HG03521 (cell line): ENCODE data around the gene ADGRL2.

Experiments used
- ATAC-seq: cut with Tn5 transposase; IDR thresholded peaks from one replicate; pipeline ENCODE4 v1.9.1; 2021; ENCODE audit warnings: mild to moderate bottlenecking, moderate library complexity; ENCODE audit not compliant: unreplicated experiment

Gene ADGRL2

DNA sequence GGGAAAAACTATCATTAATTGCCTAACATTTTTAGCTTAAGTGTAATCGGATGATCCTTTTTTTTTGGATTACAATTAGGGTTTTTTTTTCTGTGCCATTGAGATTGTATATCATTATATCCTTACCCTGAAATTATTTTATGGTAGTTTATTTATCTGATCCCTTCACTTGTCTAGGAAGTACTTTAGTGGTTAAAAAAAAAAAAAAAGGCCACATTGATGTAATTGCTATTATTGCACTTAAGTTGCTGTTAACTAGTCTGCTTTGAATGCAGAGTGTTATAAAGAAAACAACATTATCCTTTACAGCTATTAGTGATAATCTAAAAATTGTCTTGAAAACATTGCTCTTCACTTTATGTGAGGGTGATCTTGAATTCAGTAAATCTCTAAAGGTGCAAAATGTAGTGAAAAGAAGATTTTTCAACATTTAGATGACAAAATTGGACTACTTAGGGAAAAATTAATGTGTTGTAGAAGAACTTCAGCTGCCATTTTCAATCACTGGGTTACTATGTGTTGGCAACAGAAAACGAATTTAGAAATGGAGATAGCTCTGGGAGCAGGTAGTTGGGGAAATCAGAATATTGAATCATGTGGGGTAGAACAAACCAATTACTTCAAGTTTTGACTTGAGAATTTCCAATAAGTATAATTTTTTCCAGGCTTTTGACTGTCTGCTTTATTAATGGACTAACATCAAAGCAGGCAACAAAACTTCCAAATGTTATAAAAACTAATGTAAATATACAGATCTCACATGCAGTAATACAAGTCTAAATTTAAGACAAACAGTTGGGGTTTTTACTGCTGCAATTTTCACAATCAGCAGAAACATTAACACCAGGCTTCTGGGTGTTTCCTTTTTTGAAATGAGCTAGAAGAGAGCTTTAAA lies 5.0 kb downstream of the ADGRL2 start:
- no peak for ATAC-seq

DNA sequence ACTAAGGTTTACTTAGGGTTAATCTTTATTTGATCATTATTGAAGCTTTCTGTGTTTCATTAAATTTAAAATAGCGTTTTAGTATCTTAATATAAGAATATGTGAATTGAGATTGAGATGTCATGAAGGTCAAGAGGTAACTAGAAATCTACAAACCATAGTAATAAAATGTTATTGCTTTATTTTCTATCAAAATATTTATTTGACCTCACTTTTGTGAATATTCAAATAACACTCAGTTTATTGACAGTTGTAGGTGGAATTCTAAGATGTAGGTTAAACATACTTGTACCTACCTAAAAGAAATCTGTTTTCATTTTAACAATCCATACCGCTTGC lies 5.7 kb downstream of the ADGRL2 start:
- no peak for ATAC-seq

DNA sequence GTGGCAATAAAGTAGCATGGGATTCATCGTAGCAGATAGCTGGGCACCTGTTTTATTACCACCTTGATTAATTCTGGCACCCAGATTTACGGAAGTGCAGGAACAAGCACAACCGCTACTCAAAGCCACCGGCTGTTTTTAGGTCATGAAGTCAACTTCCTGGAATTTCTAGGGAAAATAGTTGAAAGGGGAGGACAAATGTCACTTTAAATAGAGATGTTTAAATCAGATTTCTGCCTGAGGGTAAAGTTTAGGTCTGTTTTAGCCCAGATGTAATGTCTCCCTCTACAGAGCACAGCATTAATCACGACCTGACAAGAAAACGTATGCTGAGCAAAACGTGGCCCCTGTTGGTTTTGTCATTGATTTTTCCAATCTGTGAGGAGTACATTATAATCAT lies 8.0 kb downstream of the ADGRL2 start:
- no peak for ATAC-seq

DNA sequence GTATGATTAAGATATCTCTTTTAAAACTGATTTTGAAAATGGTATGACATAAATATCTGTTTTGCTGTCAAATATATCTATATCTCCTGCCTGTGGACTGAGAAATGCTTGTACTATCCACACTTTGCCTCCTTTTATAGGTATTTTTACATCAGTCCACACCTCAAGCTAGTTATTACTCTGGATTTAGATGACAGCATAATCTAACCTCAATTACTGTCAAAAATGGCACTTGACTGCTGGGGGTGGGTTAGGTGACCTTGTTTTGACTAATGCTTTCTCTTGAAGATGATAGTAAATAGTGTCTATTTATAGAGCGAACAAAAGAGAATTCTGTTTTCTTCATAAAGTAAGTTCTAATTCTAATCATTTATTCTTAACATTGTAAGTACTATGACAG lies 9.1 kb downstream of the ADGRL2 start:
- ATAC-seq = no peak

DNA sequence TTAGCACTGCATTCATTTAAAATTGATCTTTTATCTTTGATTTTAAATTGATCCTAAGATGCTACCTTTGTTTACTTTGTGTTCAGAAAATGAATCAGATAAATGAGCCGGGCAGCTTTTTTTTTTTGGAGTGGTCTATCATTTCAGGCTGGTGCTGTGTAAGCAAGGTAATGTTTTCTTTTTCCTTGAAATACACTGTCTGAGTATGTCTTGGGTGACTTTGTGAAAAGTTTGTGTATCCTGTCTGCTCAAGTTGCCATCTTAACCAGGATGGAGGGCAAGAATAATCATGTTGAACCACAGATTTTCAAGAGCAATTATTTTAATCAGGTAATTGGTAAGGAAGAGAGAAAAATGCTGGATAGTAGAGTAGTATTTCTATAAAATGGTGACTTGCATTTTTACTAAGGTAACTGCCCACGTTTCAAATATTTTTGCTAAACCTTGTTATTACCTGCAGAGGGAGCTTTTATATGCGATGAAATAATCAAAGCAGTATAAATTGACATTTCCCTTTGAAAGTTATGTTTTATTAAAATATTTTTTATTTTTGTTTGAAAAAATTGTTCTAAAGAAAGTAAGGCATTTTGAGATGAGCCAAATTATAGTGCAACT lies 11.1 kb downstream of the ADGRL2 start:
- no peak for ATAC-seq

DNA sequence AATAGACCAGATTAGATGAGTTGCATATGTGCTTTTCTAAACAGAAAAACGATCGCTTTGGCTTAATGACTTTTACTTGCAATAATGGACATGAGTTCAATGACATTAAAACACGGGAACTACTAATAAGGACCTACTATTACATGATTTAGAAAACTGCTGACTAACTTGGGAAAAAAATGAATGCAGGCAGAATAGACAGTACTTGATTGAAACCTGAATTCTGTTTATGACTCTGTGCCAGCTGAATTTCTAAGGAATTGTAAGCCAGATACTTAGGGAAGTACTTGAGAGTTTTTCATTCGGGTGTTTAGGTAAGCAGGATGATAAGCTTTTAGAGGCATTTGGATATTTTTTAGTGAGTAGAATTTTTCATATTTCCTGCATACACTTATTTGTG lies 12.0 kb downstream of the ADGRL2 start:
- ATAC-seq = no peak

DNA sequence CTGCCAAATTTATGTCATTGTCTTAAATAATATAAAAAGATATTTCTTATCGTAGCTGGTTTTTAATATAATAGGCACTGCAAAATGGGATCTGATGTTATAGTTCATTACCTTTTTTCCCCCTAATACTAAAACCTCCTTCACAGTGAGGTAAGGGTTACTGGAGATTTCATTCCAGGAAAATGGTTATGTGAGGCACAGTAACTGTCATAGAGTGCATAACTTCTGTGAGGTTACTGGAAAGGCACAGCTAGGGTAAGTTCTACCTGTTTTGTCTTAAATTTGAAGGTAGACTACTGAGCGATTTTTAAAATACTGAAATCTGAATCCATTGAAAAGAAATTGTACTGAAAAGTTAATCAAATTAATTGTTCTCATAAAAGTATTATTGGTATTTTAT lies 13.0 kb downstream of the ADGRL2 start:
- ATAC-seq = no peak

DNA sequence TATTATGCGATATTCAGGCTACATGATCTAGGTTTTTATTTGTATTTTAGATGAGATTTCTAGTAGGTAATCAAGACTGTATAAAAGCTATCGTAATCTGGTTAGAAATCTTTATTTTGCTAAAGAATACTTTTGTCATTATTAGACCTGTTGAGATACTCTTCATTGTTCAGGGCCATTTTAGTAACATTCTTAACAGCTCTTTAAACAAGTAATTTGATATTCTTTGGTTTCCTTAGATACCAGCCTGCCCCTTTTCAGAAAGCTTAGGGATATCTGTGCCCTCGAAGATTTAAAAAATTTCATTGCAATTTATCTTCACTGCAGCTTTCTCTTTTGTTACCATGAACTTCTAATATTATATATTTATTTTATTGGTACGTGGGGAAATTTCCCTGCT lies 18.9 kb downstream of the ADGRL2 start:
- ATAC-seq = no peak

DNA sequence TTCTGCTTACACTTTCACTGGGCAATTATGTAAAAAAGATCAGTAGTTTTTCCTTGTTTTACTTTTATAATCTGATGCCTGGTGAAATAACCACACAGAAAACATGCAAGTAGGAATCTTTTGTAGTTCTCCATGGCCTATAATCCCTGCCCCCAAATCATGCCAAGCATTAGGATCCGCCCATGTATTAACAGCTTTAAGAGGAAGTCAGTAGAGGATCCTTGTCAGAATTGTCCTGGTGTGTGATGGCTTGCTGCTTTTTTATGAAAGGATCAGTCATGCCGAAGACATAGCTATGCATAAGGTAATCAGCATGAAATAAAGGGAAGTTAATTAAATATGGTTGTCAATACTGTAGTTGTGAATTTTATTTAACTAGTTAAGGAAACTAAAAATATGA lies 20.0 kb downstream of the ADGRL2 start:
- no peak for ATAC-seq

DNA sequence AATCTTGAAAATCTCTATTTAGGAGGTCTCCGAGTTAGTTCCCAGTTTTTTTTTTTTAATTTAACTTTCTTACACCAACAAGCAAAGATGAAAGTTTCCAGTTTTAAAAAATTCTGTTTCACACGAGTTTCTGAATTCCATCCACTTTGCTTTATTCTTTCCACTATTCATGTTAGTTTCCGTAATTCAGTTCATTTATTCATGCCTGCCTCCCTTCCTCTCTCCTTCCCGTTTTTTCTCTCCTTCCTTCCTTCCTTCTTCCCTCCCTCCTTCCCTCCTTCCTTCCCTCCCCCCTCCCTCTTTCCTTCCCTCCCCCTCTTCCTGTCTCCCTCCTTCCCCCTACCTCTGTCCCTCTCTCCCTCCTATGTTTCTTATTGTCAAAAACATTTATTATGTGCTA lies 22.3 kb downstream of the ADGRL2 start:
- no peak for ATAC-seq

DNA sequence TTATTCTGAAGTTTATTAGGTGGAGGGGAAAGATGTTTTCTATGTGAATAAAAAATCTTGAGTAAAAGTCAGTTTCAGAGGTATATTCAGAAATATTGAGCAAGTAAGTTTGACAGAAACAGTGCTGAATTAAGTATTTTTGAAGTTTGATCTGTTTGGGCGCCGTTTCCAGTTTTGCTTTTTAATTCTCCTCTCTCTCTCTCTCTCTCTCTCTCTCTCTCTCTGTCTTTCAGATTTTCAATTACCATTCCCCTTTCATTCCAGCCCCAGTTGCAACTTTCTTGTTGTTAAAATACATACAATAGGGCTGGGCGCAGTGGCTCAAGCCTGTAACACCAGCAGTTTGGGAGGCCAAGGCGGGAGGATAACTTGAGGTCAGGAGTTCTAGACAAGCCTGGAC lies 24.0 kb downstream of the ADGRL2 start:
- no peak for ATAC-seq

DNA sequence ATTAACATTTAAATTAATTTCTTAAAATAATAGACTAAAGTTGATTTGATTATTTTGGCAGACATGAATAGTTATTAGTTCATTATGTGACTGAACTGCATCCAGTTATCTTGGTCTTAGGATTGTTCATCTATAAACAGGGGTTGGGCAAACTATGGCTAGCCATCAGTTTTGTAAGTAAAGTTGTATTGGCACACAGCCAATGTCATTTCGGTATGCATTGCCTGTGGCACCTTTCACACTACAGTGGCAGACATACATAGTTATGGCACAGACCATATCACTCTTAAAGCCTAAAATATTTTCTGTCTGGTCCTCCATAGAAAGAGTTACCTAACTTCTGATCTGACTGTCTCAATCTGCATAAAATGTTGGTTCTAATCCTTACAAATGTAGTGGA lies 27.2 kb downstream of the ADGRL2 start:
- no peak for ATAC-seq

DNA sequence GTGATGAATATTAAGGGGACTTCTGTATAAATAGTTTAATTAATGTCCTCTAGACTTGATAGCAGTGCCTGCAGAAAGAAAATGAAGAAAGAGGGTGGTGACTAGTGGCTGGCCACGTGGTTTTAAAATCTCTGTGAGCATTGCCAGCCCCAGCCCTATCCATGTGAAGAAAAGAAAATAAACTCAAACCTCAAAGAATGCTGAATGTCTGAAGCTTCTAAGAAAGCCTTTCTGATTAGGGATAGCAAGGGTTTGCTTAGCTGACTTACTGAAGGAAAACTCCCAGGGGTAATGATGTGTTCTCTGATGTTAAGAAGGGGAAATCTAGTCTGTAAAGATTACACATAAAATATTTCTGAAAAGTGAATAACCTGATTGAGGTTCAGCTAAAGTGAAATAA lies 31.8 kb downstream of the ADGRL2 start:
- ATAC-seq = no peak

DNA sequence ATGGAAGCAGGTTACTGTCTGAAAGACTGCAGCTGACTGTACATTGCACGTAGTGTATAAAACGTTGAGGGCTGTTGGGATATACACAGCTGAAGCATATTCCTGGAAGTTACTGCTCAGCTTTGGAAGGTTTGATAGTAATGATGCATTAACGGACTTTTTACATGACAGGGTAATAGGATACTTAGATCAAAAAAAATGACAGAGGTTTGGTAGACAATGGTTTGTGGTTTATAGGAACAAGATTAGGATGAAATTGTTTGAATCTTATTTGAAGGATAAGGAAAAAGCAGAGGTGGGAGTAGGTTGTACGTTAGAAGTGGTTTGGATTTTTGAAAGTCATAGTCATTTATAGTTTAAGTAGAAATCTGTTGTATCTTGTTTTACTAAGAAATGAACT lies 33.0 kb downstream of the ADGRL2 start:
- no peak for ATAC-seq

DNA sequence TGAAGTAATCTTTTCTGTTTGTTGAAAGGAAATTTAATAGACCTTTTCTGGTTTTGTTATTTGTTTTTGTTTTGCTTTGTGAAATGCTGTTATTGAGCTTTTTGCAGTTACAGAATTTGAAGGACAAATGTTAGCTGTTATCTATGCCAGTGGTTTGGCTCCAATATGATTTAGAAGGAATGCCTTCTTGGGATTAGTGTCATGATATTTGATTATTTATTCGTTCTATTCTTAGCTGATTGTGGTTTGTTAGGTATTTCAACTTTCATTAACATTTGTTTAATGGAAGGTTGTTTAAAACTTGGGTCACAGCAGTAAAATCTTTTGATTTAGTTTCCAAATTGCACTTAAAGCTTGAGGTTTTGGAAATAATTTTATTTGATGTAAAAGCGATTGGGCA lies 33.5 kb downstream of the ADGRL2 start:
- ATAC-seq = no peak

DNA sequence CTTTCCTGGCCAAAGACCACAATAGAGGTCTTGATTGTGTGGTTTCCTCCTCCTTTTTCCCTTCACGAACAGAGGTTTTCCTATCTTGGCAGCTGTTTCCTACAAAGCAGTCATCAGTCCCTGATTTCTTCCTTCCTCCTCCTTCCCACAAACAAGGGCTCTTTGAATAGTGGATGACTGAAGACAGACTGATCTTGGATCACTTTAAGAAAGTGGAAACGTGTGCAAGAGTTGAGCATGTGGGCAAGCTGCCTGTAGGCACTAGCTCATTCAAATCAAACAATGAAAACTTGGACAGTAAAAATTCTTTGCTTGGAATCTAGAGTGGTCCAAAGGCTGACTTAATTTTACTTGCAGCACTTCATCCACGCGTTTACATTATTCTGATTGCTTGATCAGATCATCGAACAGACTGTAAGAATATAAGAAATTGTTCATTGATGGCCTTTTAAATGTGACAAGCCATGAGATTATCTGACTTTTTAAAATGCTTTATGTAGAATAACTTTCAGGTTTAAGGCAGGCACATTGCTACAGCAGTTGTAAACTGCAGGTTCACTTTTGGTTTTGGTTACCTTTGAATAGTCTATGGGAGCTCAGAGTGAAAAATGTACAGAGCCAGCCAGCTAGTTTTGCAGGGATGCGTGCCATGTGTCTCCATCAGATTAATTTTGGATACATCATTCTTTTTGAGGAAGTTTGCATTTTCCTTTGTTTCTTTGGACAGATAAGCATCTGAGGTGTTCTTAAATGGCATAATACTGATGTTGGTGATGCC lies 34.4 kb downstream of the ADGRL2 start:
- no peak for ATAC-seq

DNA sequence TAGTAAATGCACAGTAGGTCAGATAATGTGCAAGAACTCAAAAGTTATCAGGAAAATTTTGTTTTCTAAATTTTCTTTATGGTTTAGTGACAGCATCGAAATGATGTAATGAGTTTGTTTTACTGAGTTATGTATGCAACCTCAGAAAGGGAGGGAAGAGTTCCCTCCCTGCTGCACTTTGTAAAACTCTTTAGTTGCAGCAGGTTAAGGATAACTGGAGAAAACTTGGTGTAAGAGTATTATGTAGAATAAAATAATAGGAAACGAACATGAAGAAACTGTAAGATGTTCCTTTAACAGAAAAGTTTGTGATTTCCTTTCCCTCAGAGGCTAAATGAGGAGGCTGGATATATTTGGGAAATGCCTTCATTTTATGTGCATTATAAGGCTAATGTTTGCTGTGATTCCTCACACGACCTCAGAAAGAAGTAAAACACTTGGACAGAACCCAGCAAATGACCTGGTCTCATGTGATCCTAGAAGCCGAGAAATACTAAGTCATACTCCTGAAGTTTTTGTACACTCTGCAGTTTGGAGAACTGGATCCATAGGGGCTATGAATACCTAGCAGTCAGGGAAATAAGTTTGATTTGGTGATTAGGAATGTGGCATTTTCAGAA lies 35.4 kb downstream of the ADGRL2 start:
- no peak for ATAC-seq

DNA sequence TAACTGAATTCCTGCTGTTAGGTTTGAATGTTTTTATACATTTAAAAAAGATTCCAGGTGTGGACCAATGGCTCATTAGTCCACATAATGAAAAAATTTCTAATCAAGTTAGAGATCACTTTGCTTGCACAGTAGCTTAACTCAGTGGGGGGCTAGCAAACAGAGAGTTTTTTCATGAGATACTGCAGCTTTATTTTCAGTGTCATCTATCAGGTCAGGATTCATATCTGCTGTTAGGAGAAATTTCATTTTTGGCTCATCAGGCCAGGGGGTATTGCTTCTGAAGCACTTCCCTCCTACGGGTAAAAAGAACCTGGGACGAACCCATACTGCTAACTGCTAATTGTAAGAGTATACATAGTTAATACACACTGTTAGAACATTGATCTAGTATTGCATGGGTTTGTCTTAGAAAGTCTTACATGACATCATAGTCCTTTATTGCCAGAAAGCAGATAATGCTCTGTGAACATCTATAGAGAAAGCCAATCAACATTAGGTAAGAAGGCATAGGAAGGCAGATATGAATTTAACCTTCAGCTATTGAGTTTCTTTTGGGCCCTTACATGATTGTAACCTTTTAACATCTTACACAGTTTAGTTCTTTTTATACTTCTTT lies 38.0 kb downstream of the ADGRL2 start:
- ATAC-seq = no peak

DNA sequence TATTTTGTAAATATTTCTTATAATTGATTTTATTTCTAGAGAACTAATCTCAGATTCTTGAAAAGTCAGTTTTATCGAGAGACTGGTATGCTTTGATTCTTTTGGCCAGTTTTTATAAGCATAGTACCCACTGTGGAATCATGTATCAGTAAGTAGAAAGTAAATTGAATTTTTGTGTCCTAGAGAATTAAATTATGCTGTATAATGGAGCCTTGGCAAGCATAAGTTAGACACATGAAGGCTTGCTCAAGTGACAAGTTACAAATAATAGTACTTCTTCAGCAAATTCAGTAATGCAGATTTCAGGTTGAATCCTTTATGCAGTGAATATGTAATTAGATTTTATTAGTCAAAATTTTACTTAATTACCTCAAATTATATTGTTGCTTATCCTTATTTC lies 40.1 kb downstream of the ADGRL2 start:
- no peak for ATAC-seq

DNA sequence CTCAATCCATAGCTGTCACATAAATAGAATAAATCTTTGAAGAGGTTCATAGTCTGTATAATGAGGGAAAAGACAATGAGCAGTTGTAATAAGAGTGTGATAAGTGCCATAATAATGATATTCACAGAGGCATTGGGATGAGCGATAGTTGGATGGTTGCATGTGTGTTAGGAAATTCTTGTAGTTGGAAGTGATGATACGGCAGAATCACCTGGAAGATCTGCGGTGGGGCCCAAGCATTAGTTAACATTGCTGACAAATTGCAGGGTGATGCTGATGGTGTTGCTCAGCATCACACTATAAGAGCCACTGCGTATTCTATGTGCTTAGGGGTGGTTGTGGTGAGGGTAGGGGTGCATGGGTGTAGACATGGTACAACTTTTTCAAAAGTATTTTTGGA lies 41.1 kb downstream of the ADGRL2 start:
- no peak for ATAC-seq

DNA sequence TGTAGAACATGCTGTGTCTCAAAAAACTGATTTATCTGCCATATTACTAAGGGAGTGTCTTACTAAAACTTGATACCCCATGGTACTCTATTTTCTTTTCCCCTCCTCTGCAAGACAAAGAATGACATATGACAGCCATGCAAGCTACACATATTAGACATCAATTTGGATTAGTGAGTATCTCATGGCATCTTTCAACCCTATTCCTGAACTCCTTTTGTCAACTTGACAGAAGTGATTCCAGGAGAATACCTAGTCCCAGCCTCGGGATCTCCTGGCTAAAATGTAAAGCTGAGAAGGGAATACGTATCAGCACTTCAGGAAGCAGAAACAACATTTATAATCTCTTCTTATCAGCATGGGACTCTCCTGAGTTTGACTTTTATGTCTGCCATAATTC lies 43.7 kb downstream of the ADGRL2 start:
- ATAC-seq = no peak
